BE2C (cell line): ENCODE data around the gene KRT74. TPM values are rescaled to one million over a fixed set of nuclear protein-coding genes. Genes with fewer than 3 reads are reported as not detected.

Experiments used
- DNase-seq: peaks from one replicate; pipeline ENCODE4 v3.0.0-alpha.2; 2020
- H3K27me3 ChIP-seq: fragments of 250-450 bp; sonication (Bioruptor Pico); 2 replicates; pipeline ENCODE4 v1.5.1; 2020; ENCODE audit warnings: mild to moderate bottlenecking
- H3K36me3 ChIP-seq: fragments of 250-450 bp; sonication (Bioruptor Pico); 2 replicates; pipeline ENCODE4 v1.5.1; 2020; ENCODE audit warnings: mild to moderate bottlenecking
- H3K4me1 ChIP-seq: fragments of 250-450 bp; sonication (Bioruptor Pico); 2 replicates; pipeline ENCODE4 v1.5.1; 2020
- H3K4me3 ChIP-seq: 2 replicates; pipeline ENCODE4 v1.5.1; 2011; ENCODE audit warnings: low read depth, low read length
- H3K9me3 ChIP-seq: fragments of 250-450 bp; sonication (Bioruptor Pico); 2 replicates; pipeline ENCODE4 v1.5.1; 2020
- polyA plus RNA-seq: library from polyadenylated mRNA; unstranded; fragments of >200 nt; gene quantifications from one replicate; pipeline ENCODE4 v1.2.1, GENCODE V29; 2012; ENCODE audit warnings: low read depth, missing spikeins; ENCODE audit not compliant: insufficient read length, insufficient read depth
- TF ChIP-seq, protein P1 (sequence below): IDR thresholded peaks from 2 replicates; pipeline ENCODE4 v1.5.1; 2012; ENCODE audit warnings: mild to moderate bottlenecking, low read depth, low read length

The KRT74 gene
- not detected for polyA plus RNA-seq

GRCh38 chr12:52573743-52574142, at the start of gene KRT74:
Gene KRT74, minus strand, starts transcription at chr12:52573843. Its CDS starts 66 bp downstream, at chr12:52573777.
- Histone ChIP-seq H3K4me1 (no peaks in the 10 kb centered on the region), H3K9me3 (no peaks in the 10 kb centered on the region), H3K4me3 (no peak within 1 kb of the TSS), H3K27me3 (peaks cover 53% of the 10 kb centered on the region), H3K36me3 (no peaks in the 10 kb centered on the region)
- no peak for DNase-seq
- TF ChIP-seq, protein P1, sequence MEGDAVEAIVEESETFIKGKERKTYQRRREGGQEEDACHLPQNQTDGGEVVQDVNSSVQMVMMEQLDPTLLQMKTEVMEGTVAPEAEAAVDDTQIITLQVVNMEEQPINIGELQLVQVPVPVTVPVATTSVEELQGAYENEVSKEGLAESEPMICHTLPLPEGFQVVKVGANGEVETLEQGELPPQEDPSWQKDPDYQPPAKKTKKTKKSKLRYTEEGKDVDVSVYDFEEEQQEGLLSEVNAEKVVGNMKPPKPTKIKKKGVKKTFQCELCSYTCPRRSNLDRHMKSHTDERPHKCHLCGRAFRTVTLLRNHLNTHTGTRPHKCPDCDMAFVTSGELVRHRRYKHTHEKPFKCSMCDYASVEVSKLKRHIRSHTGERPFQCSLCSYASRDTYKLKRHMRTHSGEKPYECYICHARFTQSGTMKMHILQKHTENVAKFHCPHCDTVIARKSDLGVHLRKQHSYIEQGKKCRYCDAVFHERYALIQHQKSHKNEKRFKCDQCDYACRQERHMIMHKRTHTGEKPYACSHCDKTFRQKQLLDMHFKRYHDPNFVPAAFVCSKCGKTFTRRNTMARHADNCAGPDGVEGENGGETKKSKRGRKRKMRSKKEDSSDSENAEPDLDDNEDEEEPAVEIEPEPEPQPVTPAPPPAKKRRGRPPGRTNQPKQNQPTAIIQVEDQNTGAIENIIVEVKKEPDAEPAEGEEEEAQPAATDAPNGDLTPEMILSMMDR = no peak

DNA sequence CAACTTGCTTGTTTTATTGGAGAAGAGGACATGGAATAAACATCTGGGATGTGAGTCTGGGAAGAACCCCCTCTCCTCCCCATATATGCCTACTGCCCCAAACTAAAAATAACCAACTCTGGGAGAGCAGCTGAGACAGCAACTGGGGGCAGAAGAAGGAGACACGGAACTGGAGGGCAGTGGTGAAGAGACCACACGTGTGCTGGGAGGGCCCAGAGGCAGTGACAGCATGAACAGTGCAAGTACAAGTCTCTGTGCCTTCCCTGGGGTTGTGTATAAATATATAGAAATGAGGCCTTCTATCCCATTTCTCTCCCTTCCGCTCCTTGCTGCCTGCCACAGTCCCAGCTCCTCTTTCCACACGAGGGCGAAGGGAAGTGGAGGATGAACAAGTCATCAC, 48.7 kb upstream of the KRT74 start:
- Histone ChIP-seq H3K4me3 (no peak overlapping the region), H3K27me3 (no peaks in the 10 kb centered on the region; the same call in none of the 2 replicates), H3K36me3 (no peaks in the 10 kb centered on the region), H3K9me3 (no peaks in the 10 kb centered on the region), H3K4me1 (no peaks in the 10 kb centered on the region)
- no peak for DNase-seq
- TF ChIP-seq, protein P1 = no peak

DNA sequence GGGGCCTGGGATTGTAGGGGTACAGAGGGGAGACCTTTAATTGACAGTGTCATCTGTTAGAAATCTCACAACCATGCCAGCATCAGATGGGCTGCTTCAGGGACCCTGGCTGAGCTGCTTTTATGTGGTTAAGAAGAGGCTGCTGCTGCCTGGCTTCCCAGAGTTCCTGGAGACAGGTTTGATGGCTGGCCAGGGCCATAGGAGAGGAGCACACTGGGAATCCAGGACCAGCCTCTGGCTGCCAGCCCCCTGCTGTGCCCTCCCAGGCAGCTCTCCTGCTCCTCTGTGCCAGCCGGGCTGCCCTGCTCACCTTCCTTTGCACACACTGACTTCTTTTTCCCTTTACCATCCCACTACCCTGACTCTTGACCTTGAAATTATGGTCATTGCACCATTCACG, 45.2 kb upstream of the KRT74 start:
- H3K4me3 ChIP-seq = no peak overlapping the region
- no peaks in the 10 kb centered on the region for H3K36me3 ChIP-seq
- TF ChIP-seq, protein P1 = no peak
- DNase-seq = no peak
- H3K4me1 ChIP-seq = no peaks in the 10 kb centered on the region
- peaks cover 11% of the 10 kb centered on the region for H3K27me3 ChIP-seq
- no peaks in the 10 kb centered on the region for H3K9me3 ChIP-seq

DNA sequence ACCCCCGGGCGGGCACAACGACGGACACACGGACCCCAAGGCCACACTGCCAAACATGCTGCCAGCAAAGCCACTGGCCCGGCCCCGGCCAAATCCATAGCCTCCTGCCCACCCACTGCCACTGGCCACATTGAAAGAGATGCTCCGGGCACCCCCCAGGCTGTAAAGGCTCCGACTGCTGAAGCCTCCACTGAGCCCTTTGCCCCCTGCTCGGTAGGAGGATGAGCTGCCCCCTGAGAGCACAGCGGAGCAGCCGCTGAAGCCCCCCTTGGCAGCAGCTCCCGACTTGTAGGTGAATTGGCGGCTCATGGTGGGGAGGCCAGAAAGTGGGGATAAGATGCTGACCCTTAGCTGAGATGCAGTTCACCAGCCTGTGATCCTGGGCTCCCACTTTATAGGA, 44.6 kb upstream of the KRT74 start, which contains the start of gene KRT73:
TSS of gene KRT73 (minus strand) at position 344 of the 400 bp plus-strand sequence. CDS start at position 309, 35 bp downstream.
- Histone ChIP-seq H3K4me1 (no peaks in the 10 kb centered on the region), H3K9me3 (no peaks in the 10 kb centered on the region), H3K4me3 (no peak within 1 kb of the TSS), H3K36me3 (no peaks in the 10 kb centered on the region), H3K27me3 (peaks cover 11% of the 10 kb centered on the region)
- TF ChIP-seq, protein P1 = no peak
- no peak for DNase-seq

GRCh38 chr12:52617403-52617785, 43.8 kb upstream of the KRT74 start:
- no peak for DNase-seq

GRCh38 chr12:52616680-52617402, 43.2 kb upstream of the KRT74 start:
- no peaks in the 10 kb centered on the region for H3K9me3 ChIP-seq
- no peak overlapping the region for H3K4me3 ChIP-seq
- DNase-seq = no peak
- no peaks in the 10 kb centered on the region for H3K4me1 ChIP-seq
- TF ChIP-seq, protein P1 = no peak
- peaks cover 11% of the 10 kb centered on the region for H3K27me3 ChIP-seq
- no peaks in the 10 kb centered on the region for H3K36me3 ChIP-seq

More at GRCh38 chr12:52617403-52617785, 43.8 kb upstream of the KRT74 start:
- no peaks in the 10 kb centered on the region for H3K36me3 ChIP-seq
- H3K4me3 ChIP-seq = no peak overlapping the region
- H3K4me1 ChIP-seq = no peaks in the 10 kb centered on the region
- H3K9me3 ChIP-seq = no peaks in the 10 kb centered on the region
- peaks cover 11% of the 10 kb centered on the region for H3K27me3 ChIP-seq
- TF ChIP-seq, protein P1 = no peak
